ENCODE results near the gene NHSL2.

- TF ChIP-seq CTCF (IDR thresholded peaks at IDR 0.05; ENCODE audit: low read depth, low read length) (no peak), EZH2phosphoT487 (IDR thresholded peaks at IDR 0.05; ENCODE audit: low read depth) (no peak)
Measured at GRCh38 chrX:72005046-72005445, 94.4 kb downstream of the NHSL2 start.
